ENCODE results near the gene SH3RF2. TPM values are rescaled to one million over a fixed set of nuclear protein-coding genes. Genes with fewer than 3 reads are reported as not detected.

The SH3RF2 gene
- total and polyA plus RNA-seq, 2 of the 13 experiments (the other 11 are each of a cell fraction or from before 2014, with no cell fraction given): 2.6 to 3.7 TPM

- TF ChIP-seq BRF2 (CRISPR knock-in tag; IDR thresholded peaks at IDR 0.05): no peak
- TF ChIP-seq POGZ (CRISPR knock-in tag; IDR thresholded peaks at IDR 0.05): 0 out of 2 replicates have a peak, but pooled peaks have one; percentile 32
- TF ChIP-seq RXRB (CRISPR knock-in tag; IDR thresholded peaks at IDR 0.05; ENCODE audit: borderline replicate concordance): peak; percentile 18; the same call in 1 of the 2 replicates
- TF ChIP-seq ZNF383 (CRISPR knock-in tag; IDR thresholded peaks at IDR 0.05; ENCODE audit: borderline replicate concordance): no peak
- TF ChIP-seq CREB1 (IDR thresholded peaks at IDR 0.05): peak; percentile 56
- peak; percentile 73 for TF ChIP-seq CREB1 (CRISPR knock-in tag; IDR thresholded peaks at IDR 0.05)
- no peak for TF ChIP-seq FUBP1 (CRISPR knock-in tag; IDR thresholded peaks at IDR 0.05; ENCODE audit: borderline replicate concordance)
- TF ChIP-seq KDM3A (CRISPR knock-in tag; IDR thresholded peaks at IDR 0.05; ENCODE audit: low read depth): no peak
- no peak for TF ChIP-seq SOX13 (IDR thresholded peaks at IDR 0.05)
- TF ChIP-seq SOX13 (CRISPR knock-in tag; conservative IDR thresholded peaks at IDR 0.05 in 1 of 2, IDR thresholded peaks at IDR 0.05 in 1 of 2): no peak
- TF ChIP-seq MLXIP (CRISPR knock-in tag; IDR thresholded peaks at IDR 0.05; ENCODE audit: borderline replicate concordance): no peak
- TF ChIP-seq PHF21A (CRISPR knock-in tag; IDR thresholded peaks at IDR 0.05): no peak
- 0 out of 2 replicates have a peak, but pooled peaks have one; percentile 39 for TF ChIP-seq TBX3 (IDR thresholded peaks at IDR 0.05; ENCODE audit: borderline replicate concordance)
- TF ChIP-seq TRIM24 (CRISPR knock-in tag; IDR thresholded peaks at IDR 0.05): no peak
- no peak for TF ChIP-seq ARNTL (CRISPR knock-in tag; IDR thresholded peaks at IDR 0.05)
- TF ChIP-seq CEBPG (CRISPR knock-in tag; IDR thresholded peaks at IDR 0.05): peak; percentile 55
- no peak for TF ChIP-seq CHCHD3 (CRISPR knock-in tag; IDR thresholded peaks at IDR 0.05)
These were observed 9.9 kb downstream of the SH3RF2 start (continued) for GRCh38 chr5:145946112-145946861.
